Measurements from ENCODE around the gene CNTNAP1.

The CNTNAP1 gene

DNA sequence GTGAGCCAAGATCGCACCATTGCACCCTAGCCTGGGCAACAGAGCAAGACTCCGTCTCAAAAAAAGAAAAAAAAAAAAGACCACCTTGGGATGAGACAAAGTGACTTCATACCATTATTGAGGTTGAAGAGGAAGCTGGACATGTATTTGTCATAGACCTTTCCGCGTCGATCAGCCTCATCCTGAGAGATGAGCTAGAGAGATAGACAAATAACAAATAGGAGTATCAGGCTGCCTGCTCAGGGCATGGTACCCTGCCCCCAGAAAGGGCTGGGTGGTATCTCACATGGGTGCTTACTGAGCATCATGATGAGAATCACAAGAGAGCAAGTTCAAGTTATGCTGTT lies 22.1 kb downstream of the CNTNAP1 start:
- H3K27ac ChIP-seq: no peak overlapping the region
- no peak for TF ChIP-seq ZFX (IDR thresholded peaks at IDR 0.05; ENCODE audit: borderline replicate concordance)
- TF ChIP-seq, protein P1, sequence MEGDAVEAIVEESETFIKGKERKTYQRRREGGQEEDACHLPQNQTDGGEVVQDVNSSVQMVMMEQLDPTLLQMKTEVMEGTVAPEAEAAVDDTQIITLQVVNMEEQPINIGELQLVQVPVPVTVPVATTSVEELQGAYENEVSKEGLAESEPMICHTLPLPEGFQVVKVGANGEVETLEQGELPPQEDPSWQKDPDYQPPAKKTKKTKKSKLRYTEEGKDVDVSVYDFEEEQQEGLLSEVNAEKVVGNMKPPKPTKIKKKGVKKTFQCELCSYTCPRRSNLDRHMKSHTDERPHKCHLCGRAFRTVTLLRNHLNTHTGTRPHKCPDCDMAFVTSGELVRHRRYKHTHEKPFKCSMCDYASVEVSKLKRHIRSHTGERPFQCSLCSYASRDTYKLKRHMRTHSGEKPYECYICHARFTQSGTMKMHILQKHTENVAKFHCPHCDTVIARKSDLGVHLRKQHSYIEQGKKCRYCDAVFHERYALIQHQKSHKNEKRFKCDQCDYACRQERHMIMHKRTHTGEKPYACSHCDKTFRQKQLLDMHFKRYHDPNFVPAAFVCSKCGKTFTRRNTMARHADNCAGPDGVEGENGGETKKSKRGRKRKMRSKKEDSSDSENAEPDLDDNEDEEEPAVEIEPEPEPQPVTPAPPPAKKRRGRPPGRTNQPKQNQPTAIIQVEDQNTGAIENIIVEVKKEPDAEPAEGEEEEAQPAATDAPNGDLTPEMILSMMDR (IDR thresholded peaks at IDR 0.05): no peak

DNA sequence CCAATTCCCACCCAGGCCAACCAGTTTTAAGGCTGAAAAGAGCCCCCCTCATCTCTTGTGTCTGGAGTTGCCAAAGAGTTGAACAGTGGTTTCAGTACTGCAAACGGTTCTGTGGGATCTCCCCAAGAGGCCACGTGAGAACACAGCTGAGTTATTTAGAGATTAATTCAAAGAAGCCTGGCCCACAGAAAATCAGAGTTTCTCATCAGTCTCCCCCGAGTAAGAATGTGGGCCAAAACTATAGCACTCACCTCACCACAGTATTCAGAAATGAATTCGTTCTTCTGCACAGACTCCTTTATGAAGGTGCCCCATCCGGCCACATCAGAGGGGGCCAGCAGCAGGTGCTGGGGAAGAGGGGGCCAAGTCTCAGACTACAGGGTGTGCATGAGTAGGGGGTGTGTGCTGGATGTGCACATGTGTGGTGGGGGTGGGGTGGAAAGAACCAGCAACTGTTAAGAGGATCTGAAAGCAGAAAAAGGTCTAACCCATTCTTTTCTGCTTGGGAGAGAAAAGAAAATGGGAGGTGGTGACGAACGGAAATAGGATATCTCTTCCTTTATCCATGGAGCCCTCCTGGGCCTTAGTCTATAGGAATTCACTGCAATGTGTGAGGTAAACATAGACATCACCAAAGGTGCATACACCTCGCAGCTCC lies 22.6 kb downstream of the CNTNAP1 start:
- no peak for TF ChIP-seq ZFX (IDR thresholded peaks at IDR 0.05; ENCODE audit: borderline replicate concordance)
- TF ChIP-seq, protein P1 (IDR thresholded peaks at IDR 0.05): no peak
- no peak overlapping the region for H3K27ac ChIP-seq

DNA sequence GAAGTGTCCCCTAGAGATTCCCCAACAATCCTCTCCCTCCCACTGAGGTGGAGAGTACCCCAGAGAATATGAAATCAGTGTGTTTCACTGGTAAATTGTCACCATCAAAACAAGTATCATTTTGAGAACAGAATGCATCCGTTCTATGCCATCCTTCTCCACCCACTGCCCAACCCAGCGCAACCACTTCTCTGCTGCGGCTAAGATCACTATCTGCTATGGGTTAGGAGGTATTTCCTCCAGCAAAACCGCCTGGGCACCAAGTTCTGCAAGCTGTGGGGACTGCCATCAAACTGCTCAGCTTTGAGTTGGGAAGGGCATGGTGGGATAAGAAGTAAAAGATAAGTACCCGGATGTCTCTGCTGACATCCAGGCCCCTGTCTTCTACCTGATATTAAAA lies 24.4 kb downstream of the CNTNAP1 start:
- no peak overlapping the region for H3K27ac ChIP-seq
- TF ChIP-seq, protein P1 (IDR thresholded peaks at IDR 0.05): no peak
- TF ChIP-seq ZFX (IDR thresholded peaks at IDR 0.05; ENCODE audit: borderline replicate concordance): no peak

DNA sequence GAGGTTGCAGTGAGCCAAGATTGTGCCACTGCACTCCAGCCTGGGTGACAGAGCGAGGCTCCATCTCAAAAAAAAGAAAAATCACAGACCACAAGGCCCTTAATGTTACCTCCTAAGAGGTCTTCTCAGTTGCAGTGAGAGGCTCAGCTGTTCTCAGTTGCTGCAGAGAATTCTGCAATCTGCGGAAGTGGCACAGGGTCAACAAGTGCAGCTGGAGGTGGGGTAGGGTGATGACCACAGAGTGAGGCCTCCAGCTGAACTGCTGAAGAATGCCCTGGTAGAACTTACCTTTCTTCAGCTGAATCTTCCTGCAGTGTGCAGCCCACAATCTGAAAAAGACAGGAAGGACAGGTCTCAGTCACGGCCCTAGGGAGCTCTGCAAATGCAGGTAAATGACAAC lies 26.3 kb downstream of the CNTNAP1 start:
- TF ChIP-seq ZFX (IDR thresholded peaks at IDR 0.05; ENCODE audit: borderline replicate concordance): no peak
- TF ChIP-seq, protein P1 (IDR thresholded peaks at IDR 0.05): no peak
- H3K27ac ChIP-seq: no peak overlapping the region

DNA sequence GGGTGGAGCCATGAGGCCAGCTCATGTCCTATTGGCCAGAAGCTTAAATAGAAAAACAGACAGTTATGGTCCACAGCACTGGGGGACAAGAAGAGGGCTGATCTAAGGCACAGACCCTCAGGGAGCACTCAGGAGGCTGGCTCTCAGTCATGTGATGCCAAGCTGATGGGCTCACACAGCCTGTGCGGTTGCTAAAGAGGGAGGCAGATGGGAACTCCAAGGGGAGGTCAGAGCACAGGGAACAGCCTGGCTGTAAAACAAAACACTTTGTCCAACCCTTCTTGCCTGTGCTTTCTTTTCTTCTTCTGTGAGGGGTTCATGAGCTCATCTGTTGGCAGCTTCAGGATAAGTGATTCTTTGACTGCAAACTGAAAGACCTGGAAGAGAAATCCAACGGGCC lies 27.2 kb downstream of the CNTNAP1 start:
- no peak for TF ChIP-seq ZFX (IDR thresholded peaks at IDR 0.05; ENCODE audit: borderline replicate concordance)
- TF ChIP-seq, protein P1 (IDR thresholded peaks at IDR 0.05): no peak
- no peak overlapping the region for H3K27ac ChIP-seq

DNA sequence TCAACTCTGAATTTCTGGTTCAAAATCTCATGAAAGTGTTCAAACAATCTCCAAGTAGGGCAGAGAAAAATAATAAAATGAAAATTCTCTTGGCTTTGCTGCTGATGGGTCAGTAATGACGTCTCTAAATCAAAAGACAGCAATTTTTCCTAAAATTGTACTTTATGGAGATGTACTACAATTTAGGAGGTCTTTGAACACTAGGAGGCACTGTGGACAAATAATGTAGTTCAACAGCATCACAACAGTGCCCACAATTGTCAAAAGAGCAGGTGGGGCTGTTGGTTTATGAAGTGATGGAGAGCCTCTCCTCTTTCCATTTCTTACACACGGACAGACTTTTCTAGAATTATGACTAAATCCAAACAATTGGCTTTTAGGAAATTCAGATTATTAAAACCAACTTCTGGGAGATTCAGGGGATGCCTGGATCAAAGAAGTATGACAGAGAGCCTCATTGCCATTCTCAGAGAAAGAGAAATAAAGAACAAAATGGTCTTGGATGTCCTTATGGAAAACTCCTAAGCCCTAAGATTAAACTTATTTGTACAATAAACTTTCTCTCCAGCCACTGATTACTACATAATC lies 38.8 kb downstream of the CNTNAP1 start:
- TF ChIP-seq, protein P1 (IDR thresholded peaks at IDR 0.05): peak; percentile 82
- TF ChIP-seq ZFX (IDR thresholded peaks at IDR 0.05; ENCODE audit: borderline replicate concordance): no peak
- H3K27ac ChIP-seq: no peak overlapping the region

DNA sequence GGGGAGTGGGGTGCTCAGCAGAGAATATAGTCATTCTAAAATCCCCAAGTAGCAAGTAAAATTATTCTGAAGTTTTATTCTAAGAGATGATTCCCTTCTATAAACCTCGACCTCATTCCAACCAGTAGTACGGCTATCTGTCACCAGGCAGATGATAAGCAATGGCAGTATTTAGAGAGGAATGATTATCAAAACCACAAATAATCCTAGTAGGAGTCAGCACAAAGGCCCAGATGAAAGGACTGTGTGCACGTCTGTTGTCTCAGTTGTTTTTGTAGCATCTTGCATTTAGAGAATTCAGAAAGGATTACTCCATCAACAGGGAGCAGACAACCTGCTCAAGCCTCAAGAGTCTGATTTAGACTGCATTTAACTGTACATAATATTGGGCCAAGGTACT lies 41.3 kb downstream of the CNTNAP1 start:
- H3K27ac ChIP-seq: no peak overlapping the region
- TF ChIP-seq ZFX (IDR thresholded peaks at IDR 0.05; ENCODE audit: borderline replicate concordance): no peak
- TF ChIP-seq, protein P1 (IDR thresholded peaks at IDR 0.05): no peak

All from 22Rv1 (cell line).